OCI-LY7 (cell line): Measurements from ENCODE around the gene OR2G2. TPM values are rescaled to one million over a fixed set of nuclear protein-coding genes. Genes with fewer than 3 reads are reported as not detected.

Experiments
- BruUV-seq: library from RNA; stranded (reverse); fragments of 400-500 nt; replicated peaks from 2 replicates; lab custom pipeline; 2021; lab: Mats Ljungman, UMichigan
- CTCF ChIA-PET: fragments of 300-600 bp; sonication (Branson Sonifier 250); formaldehyde crosslinking; loops from one replicate; lab custom pipeline; 2022; ENCODE audit warnings: antibody characterized with exemption; ENCODE audit not compliant: unreplicated experiment; lab: Charles Lee
- POLR2A ChIA-PET: fragments of 300-600 bp; sonication (Branson Sonifier 250); formaldehyde crosslinking; loops from one replicate; lab custom pipeline; 2022; ENCODE audit warnings: antibody characterized with exemption; lab: Charles Lee
- DNase-seq: peaks from one replicate; pipeline ENCODE4 v3.0.0-alpha.2; 2015; ENCODE audit warnings: low spot score
- H2AFZ ChIP-seq: fragments of 200-600 bp; sonication (generic), shearing (Covaris generic); 2 replicates; pipeline ENCODE4 v1.6.1; 2014; ENCODE audit warnings: mild to moderate bottlenecking, antibody characterized with exemption, low read length, moderate library complexity
- H3K27ac ChIP-seq: fragments of 200-600 bp; sonication (generic); 2 replicates; pipeline ENCODE4 v1.5.1; 2014; ENCODE audit warnings: mixed run types, low read depth, mild to moderate bottlenecking, moderate library complexity, low read length, inconsistent platforms; ENCODE audit not compliant: poor library complexity, severe bottlenecking
- H3K36me3 ChIP-seq: fragments of 200-600 bp; sonication (generic); 2 replicates; pipeline ENCODE4 v1.6.1; 2014; ENCODE audit warnings: mild to moderate bottlenecking, antibody characterized with exemption, low read length, moderate library complexity, mixed read lengths; ENCODE audit not compliant: insufficient read depth
- H3K4me1 ChIP-seq: fragments of 200-600 bp; sonication (generic); 2 replicates; pipeline ENCODE4 v1.5.1; 2014; ENCODE audit warnings: mild to moderate bottlenecking, low read length; ENCODE audit not compliant: insufficient read depth, poor library complexity, severe bottlenecking
- H3K4me2 ChIP-seq: fragments of 200-600 bp; sonication (generic); 2 replicates; pipeline ENCODE4 v1.6.1; 2014; ENCODE audit warnings: mild to moderate bottlenecking, low read length
- H3K4me3 ChIP-seq: fragments of 200-600 bp; sonication (generic); 2 replicates; pipeline ENCODE4 v1.5.1; 2014; ENCODE audit warnings: mild to moderate bottlenecking, low read depth, low read length; ENCODE audit not compliant: poor library complexity, severe bottlenecking
- H3K79me2 ChIP-seq: fragments of 200-600 bp; sonication (generic); 2 replicates; pipeline ENCODE4 v1.6.1; 2016; ENCODE audit warnings: low read depth, mild to moderate bottlenecking, low read length, moderate library complexity, mixed read lengths; ENCODE audit not compliant: insufficient read depth
- H3K9me2 ChIP-seq: fragments of 200-600 bp; sonication (generic); 2 replicates; pipeline ENCODE4 v1.6.1; 2016; ENCODE audit warnings: mild to moderate bottlenecking, low read length, mixed read lengths; ENCODE audit not compliant: insufficient read depth
- H3K9me3 ChIP-seq: fragments of 200-600 bp; sonication (generic); 2 replicates; pipeline ENCODE4 v1.6.1; 2014; ENCODE audit warnings: mild to moderate bottlenecking, mixed run types, low read length, mixed read lengths
- H4K20me1 ChIP-seq: fragments of 200-600 bp; sonication (generic); 2 replicates; pipeline ENCODE4 v1.6.1; 2014; ENCODE audit warnings: mild to moderate bottlenecking, antibody characterized with exemption, low read length, moderate library complexity, mixed read lengths; ENCODE audit not compliant: insufficient read depth
- CTCF ChIP-seq: fragments of 200-600 bp; sonication (generic); conservative IDR thresholded peaks from 2 replicates; pipeline ENCODE4 v1.5.1; 2014; ENCODE audit warnings: mild to moderate bottlenecking, antibody characterized with exemption, low read length, moderate library complexity, mixed read lengths
- EZH2phosphoT487 ChIP-seq: fragments of 200-600 bp; sonication (generic); IDR thresholded peaks from 2 replicates; pipeline ENCODE4 v1.6.1; 2018; ENCODE audit warnings: low read depth, borderline replicate concordance, mild to moderate bottlenecking, mixed run types, antibody characterized with exemption, low read length, moderate library complexity, mixed read lengths
- intact Hi-C: fragments of 100-400 bp; cut with micrococcal nuclease; formaldehyde crosslinking; loops from one replicate; pipeline ENCODE4 v1.10.0; 2022; ENCODE audit not compliant: unreplicated experiment
- total RNA-seq, 2 experiments: library from RNA; depleted of rRNA in 1 of 2; stranded (reverse); fragments of >200 nt in 1 of 2; shearing (Covaris generic) in 1 of 2; gene quantifications; 2 replicates each; pipeline ENCODE4 v1.2.3, GENCODE V29; 2014 to 2022

The OR2G2 gene
- total RNA-seq, 2 experiments from 2014 or later = not detected

- ChIA-PET CTCF (no interaction called here), POLR2A (interaction anchor here (0.6 to 1.0 kb wide), 3 partner anchors 10 to 1589 kb away, joined by 3 to 4 read pairs (median 3); no protein-coding TSS in a partner anchor)
- no peak for DNase-seq
- no TSS peak for BruUV-seq
- Histone ChIP-seq H3K79me2 (no peaks in the 10 kb centered on the region), H3K9me2 (no peaks in the 10 kb centered on the region), H3K27ac (no peak overlapping the region), H3K4me1 (no peaks in the 10 kb centered on the region), H3K36me3 (no peaks in the 10 kb centered on the region), H2AFZ (no peak overlapping the region), H3K4me3 (no peak overlapping the region), H3K4me2 (no peak overlapping the region), H4K20me1 (no peaks in the 10 kb centered on the region), H3K9me3 (no peaks in the 10 kb centered on the region)
- intact Hi-C loops = no loop called here
- TF ChIP-seq EZH2phosphoT487 (no peak), CTCF (no peak)
Measured at GRCh38 chr1:247562198-247562597, 26.0 kb upstream of the OR2G2 start.

DNA sequence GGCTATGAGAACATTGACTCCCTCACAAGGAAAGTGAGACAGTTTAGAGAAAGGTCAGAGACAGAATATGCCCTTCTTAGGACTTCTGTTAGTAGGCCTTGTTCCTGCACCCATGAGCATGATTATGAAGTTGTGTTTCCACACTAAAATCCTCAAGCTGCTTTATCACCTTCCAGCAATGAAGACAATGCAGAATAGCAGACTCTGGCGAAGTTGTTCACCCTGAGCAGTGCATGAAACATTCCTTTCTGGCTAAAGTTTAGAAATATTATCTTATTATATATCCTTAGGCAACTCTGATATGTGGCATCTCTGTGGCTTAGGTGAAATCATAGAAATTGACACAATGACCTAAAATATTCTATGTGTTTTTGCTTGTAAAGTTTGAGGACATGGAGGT lies 13.9 kb upstream of the OR2G2 start:
- DNase-seq = no peak

GRCh38 chr1:247574664-247575063 lies 13.5 kb upstream of the OR2G2 start:
- no peaks in the 10 kb centered on the region for H3K79me2 ChIP-seq
- intact Hi-C loops = loop anchor here (5.0 kb wide), 1 partner anchor 202 kb away; no protein-coding TSS in a partner anchor
- no peaks in the 10 kb centered on the region for H4K20me1 ChIP-seq
- no peak overlapping the region for H2AFZ ChIP-seq
- H3K4me3 ChIP-seq = no peak overlapping the region
- H3K27ac ChIP-seq = no peak overlapping the region
- H3K4me2 ChIP-seq = no peak overlapping the region
- no TSS peak for BruUV-seq
- H3K9me3 ChIP-seq = no peaks in the 10 kb centered on the region
- POLR2A ChIA-PET = interaction anchor here (0.7 kb wide), 1 partner anchor 28 kb away, joined by 5 read pairs; no protein-coding TSS in a partner anchor
- TF ChIP-seq CTCF (no peak), EZH2phosphoT487 (no peak)
- no peaks in the 10 kb centered on the region for H3K4me1 ChIP-seq
- DNase-seq = no peak
- CTCF ChIA-PET = no interaction called here
- H3K36me3 ChIP-seq = no peaks in the 10 kb centered on the region
- no peaks in the 10 kb centered on the region for H3K9me2 ChIP-seq

More for the DNA sequence above, 13.9 kb upstream of the OR2G2 start:
- no TSS peak for BruUV-seq
- Histone ChIP-seq H3K4me1 (no peaks in the 10 kb centered on the region), H3K4me2 (no peak overlapping the region), H3K4me3 (no peak overlapping the region), H3K9me2 (no peaks in the 10 kb centered on the region), H3K27ac (no peak overlapping the region), H3K36me3 (no peaks in the 10 kb centered on the region), H2AFZ (no peak overlapping the region), H3K79me2 (no peaks in the 10 kb centered on the region), H4K20me1 (no peaks in the 10 kb centered on the region), H3K9me3 (no peaks in the 10 kb centered on the region)
- ChIA-PET POLR2A (no interaction called here), CTCF (no interaction called here)
- intact Hi-C loops = no loop called here
- TF ChIP-seq EZH2phosphoT487 = no peak
